Osteocyte (in vitro differentiated cells): ENCODE measurements around the gene SPATA31D1. TPM values are rescaled to one million over a fixed set of nuclear protein-coding genes. Genes with fewer than 3 reads are reported as not detected.

Source experiments
- DNase-seq: peaks from one replicate; pipeline ENCODE4 v3.0.0; 2021; ENCODE audit warnings: mixed read lengths; ENCODE audit not compliant: unreplicated experiment; ENCODE audit errors: extremely low spot score
- H3K27ac Mint-ChIP-seq: one replicate; pipeline ENCODE4 v1.8.0; 2021; ENCODE audit warnings: mild to moderate bottlenecking, mixed read lengths; ENCODE audit not compliant: unreplicated experiment
- H3K27me3 Mint-ChIP-seq: one replicate; pipeline ENCODE4 v1.8.0; 2021; ENCODE audit warnings: mixed read lengths; ENCODE audit not compliant: unreplicated experiment
- H3K36me3 Mint-ChIP-seq: one replicate; pipeline ENCODE4 v1.8.0; 2021; ENCODE audit warnings: mixed read lengths; ENCODE audit not compliant: unreplicated experiment
- H3K4me1 Mint-ChIP-seq: one replicate; pipeline ENCODE4 v1.8.0; 2021; ENCODE audit warnings: mixed read lengths; ENCODE audit not compliant: unreplicated experiment
- H3K4me3 Mint-ChIP-seq: one replicate; pipeline ENCODE4 v1.8.0; 2021; ENCODE audit warnings: mild to moderate bottlenecking, moderate library complexity, mixed read lengths; ENCODE audit not compliant: unreplicated experiment
- H3K9me3 Mint-ChIP-seq: one replicate; pipeline ENCODE4 v1.8.0; 2021; ENCODE audit warnings: mixed read lengths; ENCODE audit not compliant: unreplicated experiment
- CTCF ChIP-seq: fragments of 200-600 bp; sonication (generic); IDR thresholded peaks from 2 replicates; pipeline ENCODE4 v1.5.0; 2021; ENCODE audit warnings: antibody characterized with exemption, mild to moderate bottlenecking, moderate library complexity
- total RNA-seq: library from RNA; stranded (reverse); gene quantifications from 2 replicates; pipeline ENCODE4 v1.2.1, GENCODE V29; 2021

The SPATA31D1 gene
- total RNA-seq, 1 donor from 2014 or later: not detected

GRCh38 chr9:81968026-81968425, 20.5 kb upstream of the SPATA31D1 start:
- Mint-ChIP-seq H3K27me3 (no peaks in the 10 kb centered on the region), H3K4me1 (no peaks in the 10 kb centered on the region), H3K9me3 (peaks cover 3% of the 10 kb centered on the region), H3K4me3 (no peak overlapping the region), H3K27ac (no peak overlapping the region), H3K36me3 (no peaks in the 10 kb centered on the region)
- no peak for TF ChIP-seq CTCF
- DNase-seq: no peak

DNA sequence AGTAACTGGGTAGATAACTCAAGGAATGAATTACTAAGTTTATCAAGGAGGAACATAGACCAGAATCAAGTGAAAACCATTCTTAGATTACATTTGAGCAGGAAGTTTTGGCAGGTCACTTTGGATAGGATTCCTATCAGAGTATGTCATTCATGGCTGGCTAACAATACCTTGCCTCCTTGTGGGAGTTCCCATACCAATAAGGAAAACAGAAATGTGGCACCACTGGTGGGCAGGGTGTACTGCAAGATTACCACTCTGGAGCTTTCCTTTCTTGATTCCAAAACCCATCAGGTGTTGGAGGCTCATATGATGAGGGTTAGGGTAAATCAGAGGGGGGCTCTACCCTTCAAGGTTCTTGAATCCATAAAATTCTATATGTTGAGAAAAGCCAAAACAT, 18.6 kb upstream of the SPATA31D1 start:
- Mint-ChIP-seq H3K27me3 (no peaks in the 10 kb centered on the region), H3K27ac (no peak overlapping the region), H3K4me3 (no peak overlapping the region), H3K9me3 (peaks cover 2% of the 10 kb centered on the region), H3K36me3 (no peaks in the 10 kb centered on the region), H3K4me1 (no peaks in the 10 kb centered on the region)
- TF ChIP-seq CTCF: no peak
- no peak for DNase-seq

GRCh38 chr9:81971727-81972126, 16.8 kb upstream of the SPATA31D1 start:
- no peaks in the 10 kb centered on the region for H3K4me1 Mint-ChIP-seq
- H3K27ac Mint-ChIP-seq: no peak overlapping the region

GRCh38 chr9:81974764-81975163, 13.8 kb upstream of the SPATA31D1 start:
- TF ChIP-seq CTCF: no peak
- H3K27me3 Mint-ChIP-seq: no peaks in the 10 kb centered on the region
- no peaks in the 10 kb centered on the region for H3K9me3 Mint-ChIP-seq
- DNase-seq: no peak
- no peak overlapping the region for H3K4me3 Mint-ChIP-seq
- no peaks in the 10 kb centered on the region for H3K4me1 Mint-ChIP-seq
- no peak overlapping the region for H3K27ac Mint-ChIP-seq
- H3K36me3 Mint-ChIP-seq: no peaks in the 10 kb centered on the region

More at GRCh38 chr9:81971727-81972126, 16.8 kb upstream of the SPATA31D1 start:
- no peaks in the 10 kb centered on the region for H3K27me3 Mint-ChIP-seq
- H3K36me3 Mint-ChIP-seq: no peaks in the 10 kb centered on the region
- no peak for DNase-seq
- H3K4me3 Mint-ChIP-seq: no peak overlapping the region
- no peak for TF ChIP-seq CTCF
- H3K9me3 Mint-ChIP-seq: no peaks in the 10 kb centered on the region

GRCh38 chr9:81976351-81976750, 12.2 kb upstream of the SPATA31D1 start:
- no peak overlapping the region for H3K4me3 Mint-ChIP-seq
- no peaks in the 10 kb centered on the region for H3K9me3 Mint-ChIP-seq
- no peaks in the 10 kb centered on the region for H3K36me3 Mint-ChIP-seq
- DNase-seq: no peak
- H3K4me1 Mint-ChIP-seq: no peaks in the 10 kb centered on the region
- no peak overlapping the region for H3K27ac Mint-ChIP-seq
- TF ChIP-seq CTCF: no peak
- H3K27me3 Mint-ChIP-seq: no peaks in the 10 kb centered on the region
